Epidermal melanocyte (primary cell): ENCODE results near the gene CD83.
"Not testable (repeated sequence)": the region's sequence is repeated elsewhere in the genome, so short reads cannot be mapped to it uniquely, and the experiment has no call there.

Source experiments
- DNase-seq: peaks from one replicate; pipeline ENCODE4 v3.0.0; 2011; ENCODE audit warnings: low spot score; ENCODE audit not compliant: insufficient read length

Gene CD83

DNA sequence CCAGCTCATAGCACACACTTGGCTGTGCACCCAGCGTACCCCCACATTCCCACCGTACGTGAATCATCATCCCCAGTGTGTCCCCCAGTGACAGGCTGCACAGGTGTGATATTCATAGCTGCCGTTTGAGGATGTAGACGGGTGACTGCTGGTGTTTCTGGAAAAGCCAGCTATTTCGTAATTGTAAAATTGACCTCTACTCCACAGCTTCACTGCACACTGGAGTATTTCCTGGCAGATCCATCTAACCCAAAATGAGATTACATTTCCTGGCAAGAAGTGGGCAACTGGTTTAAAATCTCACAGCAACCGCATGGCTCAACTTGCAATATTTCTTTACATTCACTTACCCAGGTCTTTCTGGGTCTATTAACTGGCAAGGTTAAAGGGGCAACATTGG, 30.3 kb downstream of the CD83 start:
- no peak for DNase-seq

- no peak for DNase-seq
Measured at GRCh38 chr6:14148471-14148870, 30.9 kb downstream of the CD83 start.

DNA sequence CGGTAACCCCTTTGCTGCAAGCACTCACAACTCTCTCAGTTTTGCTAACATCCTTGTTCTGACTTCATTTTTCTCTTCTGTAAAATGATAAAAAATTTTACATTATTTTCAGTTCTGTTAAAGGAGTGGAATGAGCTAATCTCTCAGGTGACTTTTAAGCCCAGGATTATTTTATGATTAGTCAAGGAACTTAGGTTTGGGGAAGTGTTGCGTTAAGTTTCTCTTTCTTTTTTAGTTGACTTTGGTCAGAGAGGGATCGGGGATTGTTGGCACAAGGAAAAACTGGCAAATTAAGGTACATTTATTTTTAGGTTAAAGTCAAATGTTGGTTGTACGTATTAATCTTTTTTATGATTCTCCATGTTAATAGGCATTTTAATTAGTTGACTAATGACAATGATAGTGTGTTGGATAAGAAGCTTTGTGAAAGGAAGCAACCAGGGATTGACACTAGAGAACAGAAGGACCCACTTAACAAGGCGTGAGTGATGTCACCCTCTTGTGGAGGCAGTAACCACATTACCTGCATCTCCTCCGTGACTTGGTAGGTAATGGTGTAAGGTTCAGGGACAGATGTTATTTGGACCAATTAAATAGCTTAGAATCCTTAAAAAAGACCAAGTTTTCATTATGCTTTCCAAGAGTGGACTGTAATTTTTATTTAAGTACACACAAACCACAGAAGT, 31.6 kb downstream of the CD83 start:
- DNase-seq: no peak

DNA sequence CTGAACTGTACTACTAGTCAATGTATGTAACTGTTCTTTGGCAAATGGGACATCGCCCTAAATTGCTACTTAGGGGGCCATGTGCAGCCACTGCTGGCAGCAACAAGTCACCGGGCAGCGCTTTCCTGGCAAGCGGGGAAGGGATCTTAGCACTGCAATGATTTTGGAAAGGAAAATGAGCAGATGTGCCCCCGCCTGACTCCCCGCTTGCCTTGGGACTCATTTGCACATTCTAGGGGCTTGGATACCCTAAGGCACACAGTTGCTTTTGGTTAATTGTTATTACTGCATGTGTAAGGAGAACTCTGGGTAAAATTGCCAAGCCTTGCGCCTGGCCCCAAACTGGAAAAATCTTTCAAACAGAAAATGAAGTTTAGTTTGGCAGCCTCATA, 32.2 kb downstream of the CD83 start:
- no peak for DNase-seq

DNA sequence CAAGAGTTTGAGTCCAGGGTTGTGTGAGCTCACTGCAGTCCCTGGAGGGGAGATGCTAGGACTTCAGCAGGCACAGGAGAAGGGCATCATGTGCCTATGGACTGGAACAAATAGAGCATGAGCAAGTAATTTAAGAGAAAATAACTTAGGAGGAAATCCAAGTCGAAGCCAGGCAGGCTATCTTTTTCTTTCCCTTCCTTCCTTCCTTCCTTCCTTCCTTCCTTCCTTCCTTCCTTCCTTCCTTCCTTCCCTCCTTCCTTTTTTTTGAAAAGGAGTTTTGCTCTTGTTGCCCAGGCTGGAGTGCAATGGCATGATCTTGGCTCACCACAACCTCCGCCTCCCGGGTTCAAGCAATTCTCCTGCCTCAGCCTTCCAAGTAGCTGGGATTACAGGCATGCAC, 33.7 kb downstream of the CD83 start:
- DNase-seq: not testable (repeated sequence)

DNA sequence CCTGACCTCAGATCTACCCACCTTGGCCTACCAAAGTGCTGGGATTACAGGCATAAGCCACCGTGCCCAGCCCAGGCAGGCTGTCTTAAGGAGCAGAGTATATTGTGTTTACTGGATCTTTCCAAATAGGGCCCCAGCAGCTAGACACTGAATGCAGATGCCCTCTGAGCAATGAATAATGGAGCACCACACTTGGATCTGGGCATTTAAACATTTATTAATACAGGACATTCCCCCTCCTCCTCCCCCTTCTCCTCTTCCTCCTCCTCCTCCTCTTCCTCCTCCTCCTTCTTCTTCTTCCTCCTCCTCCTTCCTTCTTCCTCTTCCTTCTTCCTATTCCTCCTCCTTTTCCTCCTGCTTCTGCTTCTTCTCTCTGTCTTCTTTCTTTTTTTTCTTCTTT, 34.2 kb downstream of the CD83 start:
- DNase-seq: no peak

DNA sequence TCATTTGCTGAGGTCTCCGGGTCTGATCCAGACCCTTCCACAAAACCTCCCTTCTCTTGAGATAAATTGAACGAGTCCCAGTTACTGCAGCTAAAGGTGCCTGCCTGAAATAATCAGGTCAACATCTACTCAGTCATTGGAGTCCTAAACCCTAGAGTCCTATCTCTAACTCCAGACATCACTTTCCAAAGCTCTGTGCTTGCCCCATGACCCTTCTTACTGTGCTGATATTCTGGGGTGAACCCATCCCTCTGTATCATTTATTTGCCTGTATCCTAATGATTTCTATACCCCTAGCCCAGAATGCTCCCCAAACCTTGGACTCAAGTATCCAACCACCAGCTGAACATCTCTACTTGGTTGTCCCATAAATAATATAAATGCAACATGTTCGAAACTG, 35.7 kb downstream of the CD83 start:
- DNase-seq: no peak

DNA sequence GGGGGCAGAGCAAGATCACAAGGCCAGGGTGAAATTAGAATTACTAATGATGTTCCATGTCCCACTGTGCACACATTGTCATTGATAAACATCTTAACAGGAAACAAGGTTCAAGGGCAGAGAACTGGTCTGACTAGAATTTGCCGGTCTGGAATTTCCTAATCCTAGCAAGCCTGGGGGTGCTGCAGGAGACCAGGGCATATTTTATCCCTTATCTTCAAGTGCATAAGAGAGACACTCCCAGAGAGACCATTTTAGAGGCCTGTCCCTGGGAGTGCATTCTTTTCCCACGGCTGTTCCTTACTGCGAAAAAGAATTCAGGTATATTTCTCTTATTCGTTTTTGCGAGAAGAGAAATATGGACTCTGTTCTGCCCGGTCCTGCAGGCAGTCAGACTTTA, 41.5 kb downstream of the CD83 start:
- no peak for DNase-seq

- DNase-seq: no peak
Measured at GRCh38 chr6:14162826-14163225, 45.3 kb downstream of the CD83 start.

DNA sequence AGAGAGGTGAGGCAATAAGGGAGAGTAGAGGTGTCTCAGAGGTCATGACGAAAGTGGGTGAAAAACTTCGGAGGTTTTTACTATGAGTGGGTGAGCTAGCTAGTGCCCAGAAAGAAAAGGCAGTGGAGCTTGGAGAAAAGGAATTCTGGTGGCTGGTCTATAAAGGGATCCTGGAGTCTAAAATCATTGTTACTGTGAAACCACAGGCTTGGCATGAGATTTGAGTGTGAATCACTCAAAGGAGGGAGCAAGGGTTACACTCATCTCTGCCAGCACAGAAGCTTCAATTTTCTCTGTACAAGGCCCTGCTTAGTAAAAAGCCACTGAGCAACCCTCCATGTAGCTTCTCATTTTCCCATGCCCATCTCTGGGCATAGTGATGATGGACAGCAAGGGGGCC, 47.5 kb downstream of the CD83 start:
- DNase-seq: peak; percentile 31

DNA sequence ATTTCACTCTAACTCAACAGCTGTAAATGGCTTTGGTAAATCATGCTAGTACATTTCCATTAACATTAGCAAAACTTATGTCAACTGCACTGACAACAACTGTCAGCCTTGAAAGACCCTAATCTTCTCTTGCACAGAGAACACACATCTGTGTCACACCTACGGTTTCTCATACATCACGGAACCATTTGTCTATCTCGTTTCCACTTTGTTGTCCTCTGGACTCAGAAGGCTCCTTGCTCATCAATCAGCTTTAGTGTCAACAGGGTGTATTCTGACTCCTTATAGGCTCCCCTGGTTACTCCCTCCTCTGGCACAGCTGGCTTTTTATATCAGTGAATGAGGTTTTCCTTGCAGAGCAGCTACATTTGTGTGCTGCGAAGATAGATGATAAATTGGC, 49.3 kb downstream of the CD83 start:
- no peak for DNase-seq

GRCh38 chr6:14170128-14170527, 52.6 kb downstream of the CD83 start:
- no peak for DNase-seq

GRCh38 chr6:14172562-14172961, 55.0 kb downstream of the CD83 start:
- no peak for DNase-seq

DNA sequence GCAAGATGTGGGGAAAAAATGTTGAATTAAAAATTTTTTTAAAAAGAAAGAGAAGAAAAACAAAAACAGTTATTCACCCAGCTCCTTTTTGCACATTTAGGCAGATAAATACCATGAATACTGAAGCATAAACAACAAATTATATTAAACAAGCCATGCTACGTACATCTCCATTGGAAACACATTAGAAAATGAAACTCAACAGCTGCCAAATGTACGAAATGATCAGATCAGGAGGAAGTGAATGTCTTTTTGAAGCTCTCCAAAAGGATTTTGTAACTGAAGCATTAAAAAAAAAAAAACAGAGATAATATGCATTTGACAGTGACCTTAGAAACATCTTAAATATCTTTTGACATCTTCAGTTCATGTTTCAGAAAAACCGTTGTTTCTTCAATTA, 56.7 kb downstream of the CD83 start:
- DNase-seq: no peak

DNA sequence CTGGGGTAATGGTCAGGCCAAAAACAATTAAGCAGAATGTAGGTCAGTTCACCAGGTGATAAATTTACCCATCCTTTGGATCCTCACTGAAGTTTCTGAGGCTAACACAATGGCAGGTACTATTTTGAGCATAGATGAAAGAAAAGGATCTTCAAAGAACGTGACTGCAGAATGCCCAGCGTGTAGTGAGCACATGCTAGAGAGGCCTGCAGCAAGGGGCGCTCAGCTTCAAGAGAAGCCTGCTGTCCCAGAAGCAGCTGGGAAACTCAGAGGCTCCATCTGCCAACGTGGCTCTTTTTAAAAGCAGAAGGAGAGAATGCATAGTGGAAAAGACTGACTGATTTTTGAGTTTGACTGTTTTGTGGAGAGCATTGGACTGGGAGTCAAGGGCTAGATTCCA, 57.4 kb downstream of the CD83 start:
- no peak for DNase-seq

DNA sequence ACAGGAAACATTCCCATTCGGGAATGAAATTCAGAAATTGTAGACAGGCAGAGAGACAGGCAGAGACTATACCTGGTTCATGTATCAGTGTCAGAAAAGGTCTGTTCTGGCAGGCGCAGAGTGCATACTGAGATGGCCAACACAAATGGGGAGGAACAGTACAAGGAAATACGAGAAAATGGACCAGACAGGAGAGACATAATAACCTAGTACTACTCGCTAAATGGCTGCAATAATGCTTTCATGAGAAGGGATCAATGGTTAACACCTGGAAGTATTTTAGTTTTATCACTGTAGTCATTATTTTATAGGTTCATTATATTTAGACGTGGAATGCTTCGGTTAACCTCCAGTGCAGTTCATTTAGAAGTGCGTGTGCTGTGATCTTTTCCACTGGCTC, 58.9 kb downstream of the CD83 start:
- DNase-seq: no peak

DNA sequence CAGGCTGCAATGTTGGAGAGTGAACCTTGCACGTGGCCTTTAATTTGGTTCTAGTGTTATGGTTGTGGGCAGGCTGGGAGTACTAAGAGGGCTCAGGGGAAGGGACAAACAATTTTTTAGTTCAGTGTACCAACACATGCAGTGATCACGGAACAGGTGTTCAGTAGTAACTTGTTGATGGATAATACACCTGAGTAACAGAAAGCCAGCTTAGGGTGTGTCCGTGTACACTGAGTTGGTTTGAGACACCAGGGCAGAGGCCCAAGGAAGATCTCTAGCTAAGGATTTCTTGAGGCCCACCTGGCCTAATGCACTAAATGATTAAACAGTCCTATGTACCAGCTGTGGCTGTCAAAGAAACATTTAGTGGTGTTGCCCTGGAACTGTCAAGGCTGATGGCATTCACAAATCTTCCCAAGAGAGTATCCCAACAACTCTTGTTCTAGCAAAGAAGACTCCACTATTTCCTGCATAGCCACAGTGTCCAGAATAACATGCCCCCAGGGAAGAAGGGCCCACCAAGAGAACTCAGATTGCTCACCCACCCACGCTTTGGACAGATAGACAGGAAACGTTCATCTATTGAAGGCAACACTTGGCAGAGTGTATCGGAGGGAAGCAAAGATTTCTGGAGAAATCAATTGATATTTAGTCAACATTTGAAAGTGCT, 60.0 kb downstream of the CD83 start:
- DNase-seq: no peak

- no peak for DNase-seq
Measured at GRCh38 chr6:14178083-14178445, 60.5 kb downstream of the CD83 start.

DNA sequence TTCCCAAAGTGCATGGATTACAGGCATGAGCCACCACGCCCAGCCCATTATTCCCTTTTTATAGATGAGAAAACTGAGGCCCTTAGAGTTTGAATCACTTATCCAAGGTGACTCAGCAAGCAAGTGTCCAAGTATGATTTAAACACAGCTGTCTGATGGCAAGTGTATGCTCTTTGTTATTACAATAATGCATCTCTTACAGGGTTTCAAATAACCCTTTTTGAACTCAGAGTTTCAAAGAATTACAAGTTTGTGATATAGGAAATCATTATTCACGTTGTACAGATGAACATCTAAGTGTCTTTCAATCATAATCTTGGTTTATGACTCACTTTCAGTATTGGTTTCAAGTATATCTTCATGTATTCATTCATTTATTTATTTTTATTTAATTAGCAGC, 63.0 kb downstream of the CD83 start:
- DNase-seq: no peak

GRCh38 chr6:14182916-14183315, 65.3 kb downstream of the CD83 start:
- no peak for DNase-seq
